Activated CD4-positive, alpha-beta T cell treated with anti-CD3 and anti-CD28 coated beads for 1 hour (primary cell): Measurements from ENCODE around the gene ITGA11.

ENCODE experiments used
- DNase-seq: peaks from one replicate; pipeline ENCODE4 v3.0.0-alpha.2; 2020

The ITGA11 gene

GRCh38 chr15:68304589-68305337 is 127.2 kb downstream of the ITGA11 start:
- DNase-seq, result no peak

GRCh38 chr15:68303560-68304436 is 128.2 kb downstream of the ITGA11 start:
- DNase-seq, result no peak

DNA sequence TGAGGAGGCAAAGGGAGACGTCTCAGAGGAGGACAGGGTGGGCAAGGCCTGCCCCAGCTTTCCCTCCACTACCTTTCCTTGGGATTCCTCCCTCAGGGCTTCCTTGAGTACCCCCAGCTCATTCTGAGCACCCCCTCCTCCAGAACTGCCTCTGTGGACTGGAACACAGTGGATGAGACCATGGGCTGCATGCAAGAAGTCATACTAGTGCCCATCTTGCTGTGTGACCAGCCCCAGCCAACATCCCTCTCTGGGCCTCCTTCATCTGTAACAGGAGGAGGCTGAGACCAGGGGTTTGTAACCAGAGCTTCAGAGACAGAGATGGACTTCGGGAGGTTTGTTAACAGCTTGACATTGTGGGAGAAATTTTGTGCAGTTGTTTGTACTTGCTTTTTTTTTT is 128.8 kb downstream of the ITGA11 start:
- DNase-seq, result no peak

DNA sequence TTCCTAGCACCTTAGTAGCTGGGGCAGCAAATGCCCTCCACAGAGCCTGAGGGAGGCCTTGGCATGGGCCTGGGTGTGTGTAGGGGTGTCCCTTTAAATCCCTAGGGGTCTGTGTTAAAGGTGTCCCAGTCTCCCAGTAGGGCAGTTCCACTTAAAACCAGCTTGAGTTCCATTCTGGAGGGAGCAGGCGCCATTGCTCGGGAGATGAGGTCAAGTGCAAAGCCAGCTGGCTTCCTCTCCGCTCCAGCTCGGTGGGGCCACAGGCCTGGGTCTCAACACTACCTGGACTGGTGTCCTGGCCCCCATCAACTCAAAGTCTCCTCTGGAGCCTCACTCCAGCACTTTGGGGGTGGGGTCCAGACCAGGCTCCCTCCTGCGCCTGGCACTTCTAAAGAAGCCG is 129.2 kb downstream of the ITGA11 start:
- no peak for DNase-seq

- no peak for DNase-seq
These were observed 130.7 kb downstream of the ITGA11 start for GRCh38 chr15:68301301-68301700.

- no peak for DNase-seq
These were observed 131.6 kb downstream of the ITGA11 start for GRCh38 chr15:68300115-68300940.

GRCh38 chr15:68299436-68299835 is 132.5 kb downstream of the ITGA11 start:
- DNase-seq, result no peak

DNA sequence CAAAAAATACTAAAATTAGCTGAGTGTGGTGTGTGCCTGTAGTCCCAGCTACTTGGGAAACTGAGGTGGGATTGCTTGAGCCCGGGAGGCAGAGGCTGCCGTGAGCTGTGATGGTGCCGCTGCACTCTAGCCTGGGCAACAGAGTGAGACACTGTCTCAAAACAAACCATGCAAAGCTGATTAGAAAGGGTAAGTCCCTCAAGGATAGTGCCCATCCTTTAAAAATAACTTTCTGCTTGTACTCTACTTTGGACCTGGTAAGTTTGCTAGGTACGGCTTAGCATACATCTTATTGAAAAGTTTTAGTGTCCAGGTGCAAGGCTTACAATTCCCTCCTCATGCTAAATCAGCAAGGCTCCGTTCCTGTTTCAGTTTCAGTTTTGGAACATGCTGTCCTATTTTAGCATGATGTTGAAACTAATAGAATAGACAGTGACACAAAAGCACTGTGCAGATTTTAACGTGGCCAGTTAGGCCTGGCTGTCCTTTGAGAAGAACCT is 133.0 kb downstream of the ITGA11 start:
- no peak for DNase-seq

- no peak for DNase-seq
These were observed 133.6 kb downstream of the ITGA11 start for GRCh38 chr15:68298336-68298735.

DNA sequence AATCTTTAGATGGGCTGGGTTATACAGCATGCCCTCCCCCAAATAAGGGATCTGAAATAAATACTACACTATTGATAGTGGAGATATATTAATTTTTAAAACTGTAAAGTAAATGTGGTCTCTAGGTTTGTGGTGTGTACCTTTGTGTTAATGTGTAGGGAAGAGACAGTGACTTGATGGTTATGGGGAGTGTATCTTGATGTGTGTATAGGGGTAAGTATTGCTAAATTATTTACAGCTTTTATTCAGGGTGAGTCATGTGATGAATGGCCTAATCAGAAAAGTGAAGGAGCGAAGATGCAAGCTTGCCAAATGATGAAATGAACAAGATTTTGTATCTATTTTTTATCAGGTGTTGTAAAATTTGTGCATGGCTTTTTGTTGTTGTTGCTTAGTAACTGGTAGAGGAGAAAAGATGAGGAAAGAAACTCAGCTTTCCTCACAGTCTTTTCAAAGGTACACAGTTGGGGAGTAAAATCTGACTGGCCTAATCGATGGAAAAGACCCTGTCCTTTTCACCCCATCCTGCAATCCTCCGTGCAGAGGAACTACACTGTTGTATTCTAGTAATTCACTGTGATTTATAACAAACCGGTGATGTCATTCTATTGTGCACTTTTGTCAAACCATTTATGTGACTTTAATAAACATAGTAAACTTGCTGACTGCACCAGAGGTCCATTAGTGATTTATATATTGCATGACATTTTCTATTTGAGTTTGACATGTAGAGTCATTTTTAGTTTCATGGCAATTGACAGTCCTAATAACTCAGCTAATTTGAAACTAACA is 136.8 kb downstream of the ITGA11 start:
- DNase-seq, result no peak

DNA sequence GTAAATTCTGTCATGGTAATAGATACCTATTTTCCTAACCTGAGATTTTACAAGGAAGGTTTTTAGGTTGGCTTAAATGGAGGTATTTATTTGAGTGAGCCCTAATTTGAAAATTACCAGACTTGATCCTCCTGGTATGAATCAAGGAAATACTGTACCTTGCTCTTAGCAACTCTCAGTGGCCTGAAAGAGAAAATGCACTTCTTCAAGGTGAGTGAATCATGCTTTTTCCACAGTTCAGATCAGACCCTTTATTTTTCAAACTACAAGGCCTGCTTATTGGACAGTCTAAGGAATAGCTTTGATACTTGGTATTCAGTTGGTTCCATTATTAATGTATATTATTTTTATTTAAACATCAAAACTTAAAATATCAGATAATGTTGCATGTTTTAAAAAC is 139.0 kb downstream of the ITGA11 start:
- DNase-seq, result no peak

GRCh38 chr15:68292157-68292781 is 139.7 kb downstream of the ITGA11 start:
- no peak for DNase-seq

DNA sequence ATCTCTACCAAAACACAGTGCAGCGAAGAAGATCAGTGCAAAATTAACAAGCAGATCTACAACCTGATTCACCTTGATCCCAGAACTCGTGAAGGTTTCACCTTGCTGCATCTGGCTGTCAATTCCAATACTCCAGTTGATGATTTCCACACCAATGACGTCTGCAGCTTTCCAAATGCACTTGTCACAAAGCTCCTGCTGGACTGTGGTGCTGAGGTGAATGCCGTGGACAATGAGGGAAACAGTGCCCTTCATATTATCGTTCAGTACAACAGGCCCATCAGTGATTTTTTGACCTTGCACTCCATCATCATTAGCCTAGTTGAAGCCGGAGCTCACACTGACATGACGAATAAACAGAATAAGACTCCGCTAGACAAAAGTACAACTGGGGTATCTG is 141.2 kb downstream of the ITGA11 start:
- no peak for DNase-seq

DNA sequence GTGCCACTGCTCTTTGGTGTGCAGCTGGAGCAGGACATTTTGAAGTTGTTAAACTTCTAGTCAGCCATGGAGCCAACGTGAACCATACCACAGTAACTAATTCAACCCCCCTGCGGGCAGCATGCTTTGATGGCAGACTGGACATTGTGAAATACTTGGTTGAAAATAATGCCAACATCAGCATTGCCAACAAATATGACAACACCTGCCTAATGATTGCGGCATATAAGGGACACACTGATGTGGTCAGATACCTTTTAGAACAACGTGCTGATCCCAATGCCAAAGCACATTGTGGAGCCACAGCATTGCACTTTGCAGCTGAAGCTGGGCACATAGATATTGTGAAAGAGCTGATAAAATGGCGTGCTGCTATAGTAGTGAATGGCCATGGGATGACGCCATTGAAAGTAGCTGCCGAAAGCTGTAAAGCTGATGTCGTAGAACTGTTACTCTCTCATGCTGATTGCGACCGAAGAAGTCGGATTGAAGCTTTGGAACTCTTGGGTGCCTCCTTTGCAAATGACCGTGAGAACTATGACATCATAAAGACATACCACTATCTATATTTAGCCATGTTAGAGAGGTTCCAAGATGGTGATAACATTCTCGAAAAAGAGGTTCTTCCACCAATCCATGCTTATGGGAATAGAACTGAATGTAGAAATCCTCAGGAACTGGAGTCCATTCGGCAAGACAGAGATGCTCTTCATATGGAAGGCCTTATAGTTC is 142.2 kb downstream of the ITGA11 start:
- DNase-seq, result no peak

DNA sequence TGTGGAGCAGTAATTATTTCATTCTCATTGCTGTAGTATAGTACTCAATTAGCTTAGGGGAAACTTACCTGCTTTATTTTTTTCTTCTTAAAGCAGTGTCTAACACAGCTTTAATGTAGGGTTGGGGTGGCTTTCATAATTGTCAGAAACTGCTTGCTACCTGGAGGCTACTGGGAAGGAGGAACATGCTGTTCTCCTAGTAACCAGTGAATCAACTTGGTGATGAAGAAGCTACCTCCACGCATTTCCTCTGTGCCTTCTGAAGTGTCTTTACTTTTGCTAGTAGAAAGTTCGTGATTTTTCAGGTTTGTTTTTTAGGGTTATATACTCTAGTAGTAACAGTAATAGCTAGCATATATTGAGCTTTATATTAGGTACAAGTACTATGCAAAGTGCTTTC is 142.9 kb downstream of the ITGA11 start:
- DNase-seq, result no peak

DNA sequence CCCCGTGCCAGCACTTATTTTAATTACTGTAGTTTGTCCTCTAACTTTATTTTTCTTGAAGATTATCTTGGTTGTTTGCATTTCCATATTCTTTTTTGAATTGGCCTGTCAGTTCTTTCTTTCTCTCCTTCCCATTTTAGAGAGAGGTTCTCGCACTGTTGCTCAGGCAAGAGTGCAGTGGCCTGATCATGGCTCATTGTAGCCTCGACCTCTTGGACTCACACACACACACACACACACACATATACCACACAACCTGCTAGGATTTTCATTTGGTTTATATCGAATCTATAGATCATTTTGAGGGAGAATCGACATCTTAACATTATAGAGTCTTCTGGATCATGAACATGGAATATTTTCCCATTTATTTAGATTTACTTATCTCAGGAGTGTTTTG is 145.7 kb downstream of the ITGA11 start:
- no peak for DNase-seq

GRCh38 chr15:68285259-68285980 is 146.5 kb downstream of the ITGA11 start:
- DNase-seq, result no peak

GRCh38 chr15:68284616-68285258 is 147.2 kb downstream of the ITGA11 start:
- DNase-seq, result no peak

GRCh38 chr15:68283401-68283800 is 148.6 kb downstream of the ITGA11 start:
- DNase-seq, result no peak

DNA sequence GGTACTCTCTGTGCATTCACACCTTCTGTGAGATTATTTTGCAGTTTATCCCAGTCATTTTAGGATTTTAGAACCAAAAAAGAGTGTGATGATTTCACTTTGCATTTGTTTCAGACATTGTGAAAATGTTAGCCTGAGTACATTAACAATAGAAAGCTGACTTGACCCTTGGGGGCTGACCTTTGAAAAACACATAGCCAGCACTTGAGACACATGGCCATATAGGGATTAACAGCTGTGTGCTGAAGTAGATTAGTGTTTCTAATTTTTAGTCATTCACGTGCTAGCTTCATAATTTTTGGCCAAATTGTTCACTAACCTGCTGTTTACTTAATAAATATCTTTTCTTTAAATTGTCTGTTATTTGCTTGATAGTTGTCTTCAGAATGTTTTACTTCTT is 151.0 kb downstream of the ITGA11 start:
- DNase-seq, result no peak
